Measurements from ENCODE around the gene NFIC.

Gene NFIC

DNA sequence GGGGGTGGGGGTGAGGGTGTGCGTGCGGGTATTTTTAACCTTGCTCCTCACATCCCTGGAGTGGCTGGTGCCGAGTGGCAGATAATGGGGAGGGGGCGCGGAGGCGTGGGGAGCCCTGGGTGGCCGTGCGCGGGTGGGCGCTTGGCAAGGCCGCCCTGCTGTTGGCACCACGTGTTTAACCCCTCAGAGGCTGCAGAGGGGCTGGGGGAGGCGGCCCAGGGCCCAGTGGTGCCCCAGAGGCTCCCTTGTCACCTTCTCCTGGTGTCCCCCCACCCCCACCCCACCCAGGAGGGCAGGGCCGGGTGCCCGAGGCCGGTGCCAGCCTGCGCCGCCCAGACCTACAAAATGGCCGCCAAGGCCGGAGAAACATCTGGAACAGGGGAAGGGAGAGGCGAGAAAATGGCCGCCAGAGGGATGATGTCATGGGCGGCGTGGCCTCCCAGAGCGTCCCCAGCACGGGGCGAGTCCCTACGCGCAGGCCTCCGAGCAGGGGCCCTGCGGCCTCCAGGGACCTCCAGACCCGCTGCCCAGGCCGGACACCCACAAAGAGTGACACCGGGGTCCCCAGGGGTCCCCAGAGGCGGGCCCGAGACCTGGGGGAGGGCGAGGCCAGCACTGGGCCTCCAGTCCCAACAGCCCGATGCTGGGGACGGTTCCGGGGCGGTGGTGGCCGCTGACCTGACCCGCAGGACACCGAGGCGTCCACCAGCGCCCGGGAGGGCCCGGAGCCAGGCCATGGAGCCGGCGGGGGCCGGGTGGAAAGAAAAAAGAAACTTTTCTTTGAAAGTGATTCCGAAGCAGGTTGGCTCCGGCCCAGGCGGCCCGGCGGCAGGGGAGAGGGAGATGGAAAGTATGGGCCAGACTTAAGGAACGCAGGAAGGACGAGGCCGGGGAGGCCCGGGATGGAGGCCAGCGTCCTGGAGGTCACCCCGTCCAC lies 38.2 kb downstream of the NFIC start:
- H3K4me3 ChIP-seq (ENCODE audit: low read depth, low read length), result no peak overlapping the region
- TF ChIP-seq, protein P1, sequence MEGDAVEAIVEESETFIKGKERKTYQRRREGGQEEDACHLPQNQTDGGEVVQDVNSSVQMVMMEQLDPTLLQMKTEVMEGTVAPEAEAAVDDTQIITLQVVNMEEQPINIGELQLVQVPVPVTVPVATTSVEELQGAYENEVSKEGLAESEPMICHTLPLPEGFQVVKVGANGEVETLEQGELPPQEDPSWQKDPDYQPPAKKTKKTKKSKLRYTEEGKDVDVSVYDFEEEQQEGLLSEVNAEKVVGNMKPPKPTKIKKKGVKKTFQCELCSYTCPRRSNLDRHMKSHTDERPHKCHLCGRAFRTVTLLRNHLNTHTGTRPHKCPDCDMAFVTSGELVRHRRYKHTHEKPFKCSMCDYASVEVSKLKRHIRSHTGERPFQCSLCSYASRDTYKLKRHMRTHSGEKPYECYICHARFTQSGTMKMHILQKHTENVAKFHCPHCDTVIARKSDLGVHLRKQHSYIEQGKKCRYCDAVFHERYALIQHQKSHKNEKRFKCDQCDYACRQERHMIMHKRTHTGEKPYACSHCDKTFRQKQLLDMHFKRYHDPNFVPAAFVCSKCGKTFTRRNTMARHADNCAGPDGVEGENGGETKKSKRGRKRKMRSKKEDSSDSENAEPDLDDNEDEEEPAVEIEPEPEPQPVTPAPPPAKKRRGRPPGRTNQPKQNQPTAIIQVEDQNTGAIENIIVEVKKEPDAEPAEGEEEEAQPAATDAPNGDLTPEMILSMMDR (IDR thresholded peaks at IDR 0.05; ENCODE audit: low read depth, low read length), result no peak
- TF ChIP-seq, protein P2, sequence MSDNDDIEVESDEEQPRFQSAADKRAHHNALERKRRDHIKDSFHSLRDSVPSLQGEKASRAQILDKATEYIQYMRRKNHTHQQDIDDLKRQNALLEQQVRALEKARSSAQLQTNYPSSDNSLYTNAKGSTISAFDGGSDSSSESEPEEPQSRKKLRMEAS (IDR thresholded peaks at IDR 0.05; ENCODE audit: low read depth, low read length), result no peak
- no peak for TF ChIP-seq MYC (IDR thresholded peaks at IDR 0.05; ENCODE audit: low read depth, low read length)
- DNase-seq (ENCODE audit: low read depth), result no peak

DNA sequence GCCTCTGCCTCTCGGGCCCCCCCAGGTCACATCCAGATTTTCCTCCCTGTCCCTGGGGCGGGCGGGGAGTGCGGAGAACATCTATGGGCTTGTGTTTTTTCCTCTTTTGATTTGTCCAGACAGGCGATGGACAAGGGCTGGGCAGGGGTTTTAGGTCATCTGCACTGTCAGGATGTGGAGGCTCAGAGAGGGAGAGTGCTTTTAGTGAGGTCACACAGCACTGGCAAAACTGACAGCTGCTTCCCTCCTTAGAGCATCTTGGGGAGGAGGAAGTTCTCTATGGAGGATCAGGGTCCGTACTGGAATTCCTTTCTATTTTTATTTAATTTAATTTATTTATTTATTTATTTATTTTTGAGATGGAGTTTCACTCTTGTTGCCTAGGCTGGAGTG lies 38.9 kb downstream of the NFIC start:
- no peak for DNase-seq (ENCODE audit: low read depth)
- TF ChIP-seq, protein P1 (IDR thresholded peaks at IDR 0.05; ENCODE audit: low read depth, low read length), result no peak
- TF ChIP-seq, protein P2 (IDR thresholded peaks at IDR 0.05; ENCODE audit: low read depth, low read length), result no peak
- TF ChIP-seq POLR2A (IDR thresholded peaks at IDR 0.05; ENCODE audit: extremely low read depth, insufficient read length) (no peak), MYC (IDR thresholded peaks at IDR 0.05; ENCODE audit: low read depth, low read length) (no peak)
- no peak overlapping the region for H3K4me3 ChIP-seq (ENCODE audit: low read depth, low read length)

DNA sequence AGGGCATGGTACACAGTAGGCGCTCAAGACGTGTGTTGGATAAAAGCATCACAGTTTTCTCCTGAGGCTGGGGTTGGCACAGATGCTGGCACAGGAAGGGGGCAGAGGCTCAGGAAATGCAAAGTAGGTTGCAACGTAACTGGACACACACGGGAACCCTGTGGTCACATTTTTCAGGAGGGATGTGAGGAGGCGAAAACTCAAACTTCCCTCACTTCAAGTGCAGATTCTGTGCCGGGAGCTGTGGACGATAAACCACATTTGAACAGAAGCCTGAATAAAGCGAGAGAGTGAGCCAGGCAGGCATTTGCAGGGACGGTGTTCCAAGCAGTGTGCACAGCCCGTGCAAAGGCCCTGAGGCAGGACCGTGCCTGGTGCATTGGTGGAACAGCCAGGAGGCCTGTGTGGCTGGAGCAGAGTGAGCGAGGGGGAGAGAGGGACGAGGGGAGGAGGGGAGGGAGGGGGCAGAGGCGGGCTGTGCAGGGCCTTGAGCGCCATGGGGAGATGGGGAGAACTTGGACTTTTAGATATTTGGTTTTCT lies 40.3 kb downstream of the NFIC start:
- DNase-seq (ENCODE audit: low read depth), result no peak
- TF ChIP-seq, protein P2 (IDR thresholded peaks at IDR 0.05; ENCODE audit: low read depth, low read length), result no peak
- no peak for TF ChIP-seq POLR2A (IDR thresholded peaks at IDR 0.05; ENCODE audit: extremely low read depth, insufficient read length)
- no peak for TF ChIP-seq MYC (IDR thresholded peaks at IDR 0.05; ENCODE audit: low read depth, low read length)
- TF ChIP-seq, protein P1 (IDR thresholded peaks at IDR 0.05; ENCODE audit: low read depth, low read length), result no peak
- H3K4me3 ChIP-seq (ENCODE audit: low read depth, low read length), result no peak overlapping the region

DNA sequence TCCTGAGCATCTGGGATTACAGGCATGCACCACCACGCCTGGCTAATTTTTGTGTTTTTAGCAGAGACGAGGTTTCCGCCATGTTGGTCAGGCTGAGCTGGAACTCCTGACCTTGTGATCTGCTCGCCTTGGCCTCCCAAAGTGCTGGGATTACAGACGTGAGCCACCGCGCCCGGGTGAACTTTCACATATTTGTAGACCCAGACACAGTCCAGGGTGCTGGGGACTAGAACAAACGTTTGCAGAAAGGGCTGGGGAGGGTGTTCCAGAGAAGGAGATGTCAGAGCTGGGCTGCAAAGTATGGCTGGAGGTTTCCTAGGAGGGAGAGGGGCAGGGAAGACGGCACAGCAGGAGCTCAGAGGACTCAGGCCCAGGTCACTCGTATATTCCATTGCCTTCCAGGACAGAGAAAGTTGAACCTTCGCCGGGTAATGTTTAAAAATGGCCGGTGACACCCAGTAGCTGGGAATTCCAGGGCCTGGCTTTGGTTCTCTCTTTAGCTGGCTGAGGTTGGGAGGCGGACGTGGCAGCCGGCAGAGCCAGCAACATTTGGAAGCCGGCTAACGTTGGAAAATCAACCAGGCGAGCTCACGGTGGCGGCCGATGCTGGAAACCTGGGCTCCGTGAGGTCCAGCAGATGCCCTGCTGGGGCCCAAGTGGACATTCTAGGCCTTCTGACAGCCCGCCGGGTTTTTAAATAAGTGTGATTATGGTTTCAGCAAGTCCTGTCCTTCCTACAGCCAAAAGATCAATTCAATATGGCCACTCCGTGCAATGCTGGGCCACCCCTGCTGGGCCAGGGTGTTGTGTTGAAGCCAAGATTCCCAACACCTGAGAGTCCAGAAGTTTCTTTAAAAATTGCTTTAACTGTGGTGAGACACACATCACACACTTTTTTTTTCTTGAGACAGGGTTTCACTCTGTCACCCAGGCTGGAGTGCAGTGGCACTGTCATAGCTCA lies 41.5 kb downstream of the NFIC start:
- TF ChIP-seq MYC (IDR thresholded peaks at IDR 0.05; ENCODE audit: low read depth, low read length) (no peak), POLR2A (IDR thresholded peaks at IDR 0.05; ENCODE audit: extremely low read depth, insufficient read length) (no peak)
- TF ChIP-seq, protein P1 (IDR thresholded peaks at IDR 0.05; ENCODE audit: low read depth, low read length), result no peak
- TF ChIP-seq, protein P2 (IDR thresholded peaks at IDR 0.05; ENCODE audit: low read depth, low read length), result no peak
- DNase-seq (ENCODE audit: low read depth), result no peak
- H3K4me3 ChIP-seq (ENCODE audit: low read depth, low read length), result no peak overlapping the region

DNA sequence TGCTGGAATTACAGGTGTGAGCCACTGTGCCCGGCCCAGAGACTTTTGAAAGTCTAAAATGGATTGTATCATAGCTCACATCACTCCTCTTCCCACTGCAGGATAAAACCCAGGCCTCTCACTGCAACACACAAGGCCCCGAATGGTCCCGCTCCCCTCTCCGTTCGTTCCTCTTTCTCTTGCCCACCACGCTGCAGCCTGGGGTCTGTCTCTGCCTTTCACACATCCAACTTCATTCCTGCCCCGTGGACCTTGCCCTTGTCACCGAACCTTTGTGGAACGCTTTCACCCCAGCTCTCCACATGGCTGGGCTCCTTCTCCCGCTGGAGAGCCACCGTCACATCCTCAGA lies 42.6 kb downstream of the NFIC start:
- TF ChIP-seq, protein P1 (IDR thresholded peaks at IDR 0.05; ENCODE audit: low read depth, low read length), result no peak
- no peak for TF ChIP-seq MYC (IDR thresholded peaks at IDR 0.05; ENCODE audit: low read depth, low read length)
- TF ChIP-seq POLR2A (IDR thresholded peaks at IDR 0.05; ENCODE audit: extremely low read depth, insufficient read length), result no peak
- TF ChIP-seq, protein P2 (IDR thresholded peaks at IDR 0.05; ENCODE audit: low read depth, low read length), result no peak
- H3K4me3 ChIP-seq (ENCODE audit: low read depth, low read length), result no peak overlapping the region
- no peak for DNase-seq (ENCODE audit: low read depth)
